Glutamatergic neuron (in vitro differentiated cells): ENCODE data around the gene OOEP. TPM values are rescaled to one million over a fixed set of nuclear protein-coding genes. Genes with fewer than 3 reads are reported as not detected.

Source experiments
- DNase-seq: peaks from one replicate; pipeline ENCODE4 v3.0.0; 2022
- H3K27ac Mint-ChIP-seq: one replicate; pipeline ENCODE4 v1.8.0; 2020; ENCODE audit warnings: mild to moderate bottlenecking, mixed read lengths, inconsistent platforms; ENCODE audit not compliant: unreplicated experiment
- H3K27me3 Mint-ChIP-seq: one replicate; pipeline ENCODE4 v1.8.0; 2020; ENCODE audit warnings: mild to moderate bottlenecking, moderate library complexity, mixed read lengths, inconsistent platforms; ENCODE audit not compliant: unreplicated experiment
- H3K36me3 Mint-ChIP-seq: one replicate; pipeline ENCODE4 v1.8.0; 2020; ENCODE audit warnings: mild to moderate bottlenecking, mixed read lengths, inconsistent platforms; ENCODE audit not compliant: unreplicated experiment
- H3K4me1 Mint-ChIP-seq: one replicate; pipeline ENCODE4 v1.8.0; 2020; ENCODE audit warnings: mild to moderate bottlenecking, low read depth, mixed read lengths, inconsistent platforms; ENCODE audit not compliant: unreplicated experiment
- H3K4me3 Mint-ChIP-seq: one replicate; pipeline ENCODE4 v1.8.0; 2020; ENCODE audit warnings: mild to moderate bottlenecking, mixed read lengths, inconsistent platforms; ENCODE audit not compliant: unreplicated experiment
- H3K9me3 Mint-ChIP-seq: one replicate; pipeline ENCODE4 v1.8.0; 2020; ENCODE audit warnings: mild to moderate bottlenecking, moderate library complexity, mixed read lengths, inconsistent platforms; ENCODE audit not compliant: unreplicated experiment
- CTCF ChIP-seq: fragments of 200-600 bp; sonication (generic); IDR thresholded peaks from one replicate; pipeline ENCODE4 v1.5.0; 2021; ENCODE audit not compliant: partially characterized antibody, unreplicated experiment
- total RNA-seq: library from RNA; stranded (reverse); fragmentation: NEBNext Ultra II Directional; extraction: Animal tissue kit (Norgen Biotek cat#: 25700); gene quantifications from one replicate; pipeline ENCODE4 v1.2.1, GENCODE V29; 2021; ENCODE audit not compliant: unreplicated experiment

The OOEP gene
- total RNA-seq, 1 donor from 2014 or later = not detected

- Mint-ChIP-seq H3K4me3 (no peak overlapping the region), H3K27me3 (no peaks in the 10 kb centered on the region), H3K36me3 (no peaks in the 10 kb centered on the region), H3K27ac (no peak overlapping the region), H3K9me3 (no peaks in the 10 kb centered on the region), H3K4me1 (no peaks in the 10 kb centered on the region)
- DNase-seq = no peak
- TF ChIP-seq CTCF = no peak
Measured at GRCh38 chr6:73377225-73377624, 7.5 kb upstream of the OOEP start.

GRCh38 chr6:73375216-73375615 lies 5.5 kb upstream of the OOEP start:
- H3K27me3 Mint-ChIP-seq = no peaks in the 10 kb centered on the region
- no peak overlapping the region for H3K4me3 Mint-ChIP-seq
- H3K36me3 Mint-ChIP-seq = no peaks in the 10 kb centered on the region
- H3K4me1 Mint-ChIP-seq = no peaks in the 10 kb centered on the region
- H3K9me3 Mint-ChIP-seq = no peaks in the 10 kb centered on the region
- TF ChIP-seq CTCF = no peak
- no peak for DNase-seq
- no peak overlapping the region for H3K27ac Mint-ChIP-seq

DNA sequence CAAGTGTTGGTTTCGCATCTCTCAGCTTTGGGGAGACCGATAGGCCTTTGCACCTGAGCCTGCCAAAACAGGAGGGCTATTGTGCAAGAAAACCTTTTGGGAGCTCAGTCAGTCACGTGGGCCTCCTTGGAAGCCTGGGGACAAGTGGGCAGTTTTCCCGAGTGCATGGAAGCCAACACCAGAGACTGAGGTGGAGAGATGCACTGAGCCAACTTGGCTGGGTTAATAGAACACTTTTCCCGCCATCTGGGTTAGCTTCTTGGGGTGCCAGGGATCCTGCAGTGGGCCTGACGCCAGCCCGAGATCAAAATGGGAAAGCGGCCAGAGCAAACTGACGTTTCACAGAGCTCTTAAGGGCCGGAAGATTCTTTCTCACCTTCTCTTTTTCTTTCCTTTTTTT lies 2.8 kb upstream of the OOEP start:
- TF ChIP-seq CTCF = no peak
- Mint-ChIP-seq H3K36me3 (no peaks in the 10 kb centered on the region), H3K4me3 (no peak overlapping the region), H3K4me1 (no peaks in the 10 kb centered on the region), H3K9me3 (no peaks in the 10 kb centered on the region), H3K27ac (no peak overlapping the region), H3K27me3 (peaks cover 2% of the 10 kb centered on the region)
- no peak for DNase-seq

- Mint-ChIP-seq H3K27me3 (peaks cover 2% of the 10 kb centered on the region), H3K36me3 (no peaks in the 10 kb centered on the region), H3K4me3 (no peak overlapping the region), H3K27ac (no peak overlapping the region), H3K4me1 (no peaks in the 10 kb centered on the region), H3K9me3 (no peaks in the 10 kb centered on the region)
- no peak for TF ChIP-seq CTCF
- no peak for DNase-seq
Measured at GRCh38 chr6:73371984-73372383, 2.3 kb upstream of the OOEP start.

GRCh38 chr6:73369157-73369556 lies 540 bp downstream of the OOEP start:
- TF ChIP-seq CTCF = no peak
- Mint-ChIP-seq H3K9me3 (no peaks in the 10 kb centered on the region), H3K4me3 (no peak overlapping the region), H3K27me3 (peaks cover 2% of the 10 kb centered on the region), H3K36me3 (no peaks in the 10 kb centered on the region), H3K27ac (no peak overlapping the region), H3K4me1 (no peaks in the 10 kb centered on the region)
- no peak for DNase-seq
